Erythroblast (primary cell): ENCODE data around the gene TTC39A.

Source experiments
- GATA1 ChIP-seq: IDR thresholded peaks from 2 replicates; pipeline ENCODE4 v1.6.1; 2011; ENCODE audit warnings: low read depth, mild to moderate bottlenecking, control low read depth, low read length, moderate library complexity
- POLR2A ChIP-seq: IDR thresholded peaks from 2 replicates; pipeline ENCODE4 v1.6.1; 2011; ENCODE audit warnings: mild to moderate bottlenecking, low read length

- TF ChIP-seq POLR2A (no peak), GATA1 (no peak)
Observed at GRCh38 chr1:51365774-51366173, 35.4 kb upstream of the TTC39A start.
